Measurements from ENCODE around the gene FBXO27. TPM values are rescaled to one million over a fixed set of nuclear protein-coding genes. Genes with fewer than 3 reads are reported as not detected.

The FBXO27 gene
- total and polyA plus RNA-seq, 2 of the 13 experiments (the other 11 are each of a cell fraction or from before 2014, with no cell fraction given), result 0.15 to 2.8 TPM

DNA sequence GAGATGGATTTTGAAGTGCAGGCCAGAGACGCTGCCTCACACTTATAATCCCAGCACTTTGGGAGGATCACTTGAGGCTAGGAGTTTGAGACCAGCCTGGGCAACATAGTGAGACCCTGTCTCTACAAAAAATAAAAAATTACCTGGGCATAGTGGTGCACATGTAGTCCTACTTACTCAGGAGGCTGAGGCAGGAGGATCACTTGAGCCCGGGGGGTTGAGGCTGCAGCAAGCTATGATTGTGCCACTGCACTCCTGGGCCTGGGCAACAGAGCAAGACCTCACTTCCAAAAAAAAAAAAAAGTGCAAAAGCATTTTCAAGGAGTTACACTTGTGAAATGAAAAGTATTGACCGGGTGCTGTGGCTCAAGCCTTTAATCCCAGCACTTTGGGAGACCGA is 29.2 kb downstream of the FBXO27 start:
- ChIA-PET POLR2A (no interaction called here), CTCF (ENCODE audit: low intra/inter-chr PET ratio, low total read pairs) (no interaction called here)
- intact Hi-C loops (cut with micrococcal nuclease; ENCODE audit: unreplicated experiment), result no loop called here
- no TSS peak for BruUV-seq (replicated peaks)
- in situ Hi-C loops (cut with HindIII; ENCODE audit: extremely low pct_ligation_motif_present, low pct_unique_long_range_greater_than_20kb), result no loop called here
- Histone ChIP-seq H3K4me2 (ENCODE audit: low read depth, low read length) (no peak overlapping the region), H3K27ac (ENCODE audit: extremely low read length, insufficient read depth, low read length) (no peak overlapping the region), H3K4me3 (replicated peaks in 1 of 3; ENCODE audit: insufficient read depth in 1 of 3, low read depth in 2 of 3, low read length in 3 of 3) (no peak overlapping the region), H3K9me3 (ENCODE audit: low read length) (no peaks in the 10 kb centered on the region), H3K27me3 (ENCODE audit: control insufficient read depth in 1 of 2, insufficient read depth in 2 of 2, low read length in 2 of 2) (no peaks in the 10 kb centered on the region), H3K36me3 (replicated peaks in 1 of 2; ENCODE audit: control insufficient read depth in 1 of 2, insufficient read depth in 2 of 2, low read length in 2 of 2) (no peaks in the 10 kb centered on the region), H4K20me1 (ENCODE audit: insufficient read depth, low read length) (no peaks in the 10 kb centered on the region), H3K4me1 (ENCODE audit: insufficient read depth, low read length) (0 out of 2 replicates have a peak, but pooled peaks cover 5% of the 10 kb centered on the region), H2AFZ (ENCODE audit: low read length) (no peak overlapping the region), H3K9ac (ENCODE audit: insufficient read depth, low read depth, low read length) (no peak overlapping the region), H3K79me2 (ENCODE audit: insufficient read depth, low read length) (no peaks in the 10 kb centered on the region)
- 16% methylated on average over 4 of the region's 4 CpGs for WGBS (ENCODE audit: low lambda C conversion rate)
- no peak for TF ChIP-seq TCF7L2 (IDR thresholded peaks at IDR 0.05; ENCODE audit: low read depth, low read length)
- FAIRE-seq, result no peak
- ATAC-seq, result no peak
- DNase-seq (ENCODE audit: low spot score), result no peak

DNA sequence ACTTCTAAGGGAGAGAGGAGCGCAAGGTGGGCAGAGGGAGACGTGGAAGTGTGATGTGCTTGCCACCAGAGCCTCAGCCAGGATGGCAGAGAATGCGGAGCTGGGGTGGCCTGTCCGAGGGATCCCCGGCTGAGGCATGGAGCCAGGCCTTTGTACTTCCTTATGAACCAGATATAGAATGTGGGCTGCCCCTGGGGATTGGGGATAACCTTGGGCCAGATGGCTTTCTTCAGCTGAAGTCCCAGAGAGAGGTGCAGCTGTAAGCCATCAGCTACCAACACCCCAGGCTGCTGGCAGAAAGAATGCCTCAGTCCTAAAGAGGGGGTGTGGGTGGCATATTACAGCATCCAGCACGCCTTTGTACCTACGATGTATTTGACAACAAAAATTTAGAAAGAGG is 31.3 kb downstream of the FBXO27 start:
- H3K4me3 ChIP-seq (replicated peaks in 1 of 3; ENCODE audit: insufficient read depth in 1 of 3, low read depth in 2 of 3, low read length in 3 of 3), result no peak overlapping the region
- no peaks in the 10 kb centered on the region for H4K20me1 ChIP-seq (ENCODE audit: insufficient read depth, low read length)
- BruUV-seq (replicated peaks), result no TSS peak
- H3K4me2 ChIP-seq (ENCODE audit: low read depth, low read length), result no peak overlapping the region
- no peak overlapping the region for H3K27ac ChIP-seq (ENCODE audit: extremely low read length, insufficient read depth, low read length)
- CTCF ChIA-PET (ENCODE audit: low intra/inter-chr PET ratio, low total read pairs), result no interaction called here
- FAIRE-seq (no peak), DNase-seq (ENCODE audit: low spot score) (no peak), ATAC-seq (no peak)
- H2AFZ ChIP-seq (ENCODE audit: low read length), result no peak overlapping the region
- POLR2A ChIA-PET, result interaction anchor here (0.6 kb wide), 1 partner anchor 764 kb away, joined by 5 read pairs; no protein-coding TSS in a partner anchor
- no peaks in the 10 kb centered on the region for H3K79me2 ChIP-seq (ENCODE audit: insufficient read depth, low read length)
- 60% methylated on average over 7 of the region's 7 CpGs for WGBS (ENCODE audit: low lambda C conversion rate)
- H3K36me3 ChIP-seq (replicated peaks in 1 of 2; ENCODE audit: control insufficient read depth in 1 of 2, insufficient read depth in 2 of 2, low read length in 2 of 2), result no peaks in the 10 kb centered on the region
- H3K9ac ChIP-seq (ENCODE audit: insufficient read depth, low read depth, low read length), result no peak overlapping the region
- H3K4me1 ChIP-seq (ENCODE audit: insufficient read depth, low read length), result peaks cover 13% of the 10 kb centered on the region
- intact Hi-C loops (cut with micrococcal nuclease; ENCODE audit: unreplicated experiment) (no loop called here), in situ Hi-C loops (cut with HindIII; ENCODE audit: extremely low pct_ligation_motif_present, low pct_unique_long_range_greater_than_20kb) (no loop called here)
- no peaks in the 10 kb centered on the region for H3K27me3 ChIP-seq (ENCODE audit: control insufficient read depth in 1 of 2, insufficient read depth in 2 of 2, low read length in 2 of 2)
- H3K9me3 ChIP-seq (ENCODE audit: low read length), result no peaks in the 10 kb centered on the region
- TF ChIP-seq NCOA2 (CRISPR knock-in tag; IDR thresholded peaks at IDR 0.05) (no peak), ZNF768 (CRISPR knock-in tag; IDR thresholded peaks at IDR 0.05) (no peak), ZFP37 (CRISPR knock-in tag; IDR thresholded peaks at IDR 0.05; ENCODE audit: borderline replicate concordance) (no peak), IRF2 (CRISPR knock-in tag; IDR thresholded peaks at IDR 0.05) (no peak), MXD4 (CRISPR knock-in tag; IDR thresholded peaks at IDR 0.05) (no peak), GTF3A (CRISPR knock-in tag; conservative IDR thresholded peaks at IDR 0.05) (no peak)
- TF ChIP-seq, protein P1, sequence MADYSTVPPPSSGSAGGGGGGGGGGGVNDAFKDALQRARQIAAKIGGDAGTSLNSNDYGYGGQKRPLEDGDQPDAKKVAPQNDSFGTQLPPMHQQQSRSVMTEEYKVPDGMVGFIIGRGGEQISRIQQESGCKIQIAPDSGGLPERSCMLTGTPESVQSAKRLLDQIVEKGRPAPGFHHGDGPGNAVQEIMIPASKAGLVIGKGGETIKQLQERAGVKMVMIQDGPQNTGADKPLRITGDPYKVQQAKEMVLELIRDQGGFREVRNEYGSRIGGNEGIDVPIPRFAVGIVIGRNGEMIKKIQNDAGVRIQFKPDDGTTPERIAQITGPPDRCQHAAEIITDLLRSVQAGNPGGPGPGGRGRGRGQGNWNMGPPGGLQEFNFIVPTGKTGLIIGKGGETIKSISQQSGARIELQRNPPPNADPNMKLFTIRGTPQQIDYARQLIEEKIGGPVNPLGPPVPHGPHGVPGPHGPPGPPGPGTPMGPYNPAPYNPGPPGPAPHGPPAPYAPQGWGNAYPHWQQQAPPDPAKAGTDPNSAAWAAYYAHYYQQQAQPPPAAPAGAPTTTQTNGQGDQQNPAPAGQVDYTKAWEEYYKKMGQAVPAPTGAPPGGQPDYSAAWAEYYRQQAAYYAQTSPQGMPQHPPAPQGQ (CRISPR knock-in tag; IDR thresholded peaks at IDR 0.05; ENCODE audit: borderline replicate concordance), result no peak
- TF ChIP-seq, protein P2, sequence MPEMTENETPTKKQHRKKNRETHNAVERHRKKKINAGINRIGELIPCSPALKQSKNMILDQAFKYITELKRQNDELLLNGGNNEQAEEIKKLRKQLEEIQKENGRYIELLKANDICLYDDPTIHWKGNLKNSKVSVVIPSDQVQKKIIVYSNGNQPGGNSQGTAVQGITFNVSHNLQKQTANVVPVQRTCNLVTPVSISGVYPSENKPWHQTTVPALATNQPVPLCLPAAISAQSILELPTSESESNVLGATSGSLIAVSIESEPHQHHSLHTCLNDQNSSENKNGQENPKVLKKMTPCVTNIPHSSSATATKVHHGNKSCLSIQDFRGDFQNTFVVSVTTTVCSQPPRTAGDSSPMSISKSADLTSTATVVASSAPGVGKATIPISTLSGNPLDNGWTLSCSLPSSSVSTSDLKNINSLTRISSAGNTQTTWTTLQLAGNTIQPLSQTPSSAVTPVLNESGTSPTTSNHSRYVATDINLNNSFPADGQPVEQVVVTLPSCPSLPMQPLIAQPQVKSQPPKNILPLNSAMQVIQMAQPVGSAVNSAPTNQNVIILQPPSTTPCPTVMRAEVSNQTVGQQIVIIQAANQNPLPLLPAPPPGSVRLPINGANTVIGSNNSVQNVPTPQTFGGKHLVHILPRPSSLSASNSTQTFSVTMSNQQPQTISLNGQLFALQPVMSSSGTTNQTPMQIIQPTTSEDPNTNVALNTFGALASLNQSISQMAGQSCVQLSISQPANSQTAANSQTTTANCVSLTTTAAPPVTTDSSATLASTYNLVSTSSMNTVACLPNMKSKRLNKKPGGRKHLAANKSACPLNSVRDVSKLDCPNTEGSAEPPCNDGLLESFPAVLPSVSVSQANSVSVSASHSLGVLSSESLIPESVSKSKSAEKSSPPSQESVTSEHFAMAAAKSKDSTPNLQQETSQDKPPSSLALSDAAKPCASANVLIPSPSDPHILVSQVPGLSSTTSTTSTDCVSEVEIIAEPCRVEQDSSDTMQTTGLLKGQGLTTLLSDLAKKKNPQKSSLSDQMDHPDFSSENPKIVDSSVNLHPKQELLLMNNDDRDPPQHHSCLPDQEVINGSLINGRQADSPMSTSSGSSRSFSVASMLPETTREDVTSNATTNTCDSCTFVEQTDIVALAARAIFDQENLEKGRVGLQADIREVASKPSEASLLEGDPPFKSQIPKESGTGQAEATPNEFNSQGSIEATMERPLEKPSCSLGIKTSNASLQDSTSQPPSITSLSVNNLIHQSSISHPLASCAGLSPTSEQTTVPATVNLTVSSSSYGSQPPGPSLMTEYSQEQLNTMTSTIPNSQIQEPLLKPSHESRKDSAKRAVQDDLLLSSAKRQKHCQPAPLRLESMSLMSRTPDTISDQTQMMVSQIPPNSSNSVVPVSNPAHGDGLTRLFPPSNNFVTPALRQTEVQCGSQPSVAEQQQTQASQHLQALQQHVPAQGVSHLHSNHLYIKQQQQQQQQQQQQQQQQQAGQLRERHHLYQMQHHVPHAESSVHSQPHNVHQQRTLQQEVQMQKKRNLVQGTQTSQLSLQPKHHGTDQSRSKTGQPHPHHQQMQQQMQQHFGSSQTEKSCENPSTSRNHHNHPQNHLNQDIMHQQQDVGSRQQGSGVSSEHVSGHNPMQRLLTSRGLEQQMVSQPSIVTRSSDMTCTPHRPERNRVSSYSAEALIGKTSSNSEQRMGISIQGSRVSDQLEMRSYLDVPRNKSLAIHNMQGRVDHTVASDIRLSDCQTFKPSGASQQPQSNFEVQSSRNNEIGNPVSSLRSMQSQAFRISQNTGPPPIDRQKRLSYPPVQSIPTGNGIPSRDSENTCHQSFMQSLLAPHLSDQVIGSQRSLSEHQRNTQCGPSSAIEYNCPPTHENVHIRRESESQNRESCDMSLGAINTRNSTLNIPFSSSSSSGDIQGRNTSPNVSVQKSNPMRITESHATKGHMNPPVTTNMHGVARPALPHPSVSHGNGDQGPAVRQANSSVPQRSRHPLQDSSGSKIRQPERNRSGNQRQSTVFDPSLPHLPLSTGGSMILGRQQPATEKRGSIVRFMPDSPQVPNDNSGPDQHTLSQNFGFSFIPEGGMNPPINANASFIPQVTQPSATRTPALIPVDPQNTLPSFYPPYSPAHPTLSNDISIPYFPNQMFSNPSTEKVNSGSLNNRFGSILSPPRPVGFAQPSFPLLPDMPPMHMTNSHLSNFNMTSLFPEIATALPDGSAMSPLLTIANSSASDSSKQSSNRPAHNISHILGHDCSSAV (CRISPR knock-in tag; IDR thresholded peaks at IDR 0.05; ENCODE audit: borderline replicate concordance), result no peak
